Measurements from ENCODE around the gene SLC34A3.

Gene SLC34A3

DNA sequence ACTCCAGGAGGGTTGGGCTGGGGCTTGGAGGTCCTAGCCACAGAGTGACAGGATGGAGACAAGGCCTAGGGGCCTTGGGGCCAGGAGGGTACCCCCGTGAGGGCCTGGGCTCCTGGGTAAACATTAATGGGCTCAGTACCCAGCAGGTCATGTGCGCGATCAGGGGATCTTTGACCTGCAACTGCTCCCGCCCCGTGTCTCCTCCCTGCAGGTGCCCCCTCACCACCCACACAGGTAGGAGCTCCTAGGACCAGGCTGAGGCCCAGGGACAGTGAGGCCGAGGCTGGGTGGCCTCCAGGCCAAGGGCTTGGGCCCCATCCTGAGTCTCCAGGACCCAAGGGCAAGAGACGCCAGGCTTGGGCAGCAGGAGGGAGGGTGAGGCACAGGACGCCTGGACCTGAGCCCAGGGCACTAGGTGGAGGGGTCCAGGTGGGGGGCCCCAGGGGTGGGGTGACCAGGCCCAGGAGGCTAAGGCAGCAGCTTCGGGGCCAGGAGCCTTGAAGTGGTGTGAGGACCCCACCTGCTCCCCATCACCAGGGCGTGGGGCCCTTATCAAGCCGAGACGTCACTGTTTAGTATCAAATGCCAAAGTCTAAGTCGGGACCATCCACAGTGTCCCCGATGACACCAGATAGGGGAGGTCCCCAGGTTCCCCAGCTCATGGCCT is at the start of gene SLC34A3:
Gene SLC34A3 (plus strand): TSS at position 197 of the 667 bp plus-strand sequence. CDS start 802 bp downstream, outside the sequence.
- H3K9me3 ChIP-seq (ENCODE audit: severe bottlenecking) = no peaks in the 10 kb centered on the region
- H3K36me3 ChIP-seq (ENCODE audit: low read depth) = no peaks in the 10 kb centered on the region
- TF ChIP-seq, protein P1, sequence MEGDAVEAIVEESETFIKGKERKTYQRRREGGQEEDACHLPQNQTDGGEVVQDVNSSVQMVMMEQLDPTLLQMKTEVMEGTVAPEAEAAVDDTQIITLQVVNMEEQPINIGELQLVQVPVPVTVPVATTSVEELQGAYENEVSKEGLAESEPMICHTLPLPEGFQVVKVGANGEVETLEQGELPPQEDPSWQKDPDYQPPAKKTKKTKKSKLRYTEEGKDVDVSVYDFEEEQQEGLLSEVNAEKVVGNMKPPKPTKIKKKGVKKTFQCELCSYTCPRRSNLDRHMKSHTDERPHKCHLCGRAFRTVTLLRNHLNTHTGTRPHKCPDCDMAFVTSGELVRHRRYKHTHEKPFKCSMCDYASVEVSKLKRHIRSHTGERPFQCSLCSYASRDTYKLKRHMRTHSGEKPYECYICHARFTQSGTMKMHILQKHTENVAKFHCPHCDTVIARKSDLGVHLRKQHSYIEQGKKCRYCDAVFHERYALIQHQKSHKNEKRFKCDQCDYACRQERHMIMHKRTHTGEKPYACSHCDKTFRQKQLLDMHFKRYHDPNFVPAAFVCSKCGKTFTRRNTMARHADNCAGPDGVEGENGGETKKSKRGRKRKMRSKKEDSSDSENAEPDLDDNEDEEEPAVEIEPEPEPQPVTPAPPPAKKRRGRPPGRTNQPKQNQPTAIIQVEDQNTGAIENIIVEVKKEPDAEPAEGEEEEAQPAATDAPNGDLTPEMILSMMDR (IDR thresholded peaks at IDR 0.05; ENCODE audit: poor library complexity, severe bottlenecking) = no peak
- H3K27me3 ChIP-seq (ENCODE audit: insufficient read depth, poor library complexity, severe bottlenecking) = peaks cover 4% of the 10 kb centered on the region
- DNase-seq (ENCODE audit: low spot score) (no peak), ATAC-seq (ENCODE audit: low read depth) (no peak)
- H3K4me3 ChIP-seq (ENCODE audit: severe bottlenecking) = no peak within 1 kb of the TSS
- H3K4me1 ChIP-seq (ENCODE audit: insufficient read depth, poor library complexity, severe bottlenecking) = peaks cover 16% of the 10 kb centered on the region
- H3K27ac ChIP-seq (ENCODE audit: poor library complexity, severe bottlenecking) = no peak within 1 kb of the TSS

DNA sequence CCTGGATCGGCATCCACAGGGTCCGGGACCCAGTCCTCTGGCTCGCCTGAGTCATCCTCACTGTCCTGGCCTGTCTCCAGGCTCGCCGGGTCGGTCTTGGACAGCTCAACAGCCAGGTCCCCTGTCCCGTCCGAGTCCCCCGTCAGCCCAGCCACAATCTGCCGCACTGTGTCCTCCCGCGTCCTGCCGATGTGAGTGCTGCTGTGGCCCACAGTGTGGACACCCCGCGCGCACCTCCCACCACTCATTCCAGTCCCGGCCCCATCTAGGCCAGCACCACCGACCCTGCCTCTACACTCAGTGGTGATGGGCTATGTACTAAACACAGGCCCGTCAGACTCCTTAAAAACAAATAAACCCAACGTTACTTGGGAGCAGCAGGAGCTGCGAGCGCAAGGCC is 49.0 kb upstream of the SLC34A3 start:
- Histone ChIP-seq H3K36me3 (ENCODE audit: low read depth) (peaks cover 24% of the 10 kb centered on the region), H3K9me3 (ENCODE audit: severe bottlenecking) (no peaks in the 10 kb centered on the region), H3K4me3 (ENCODE audit: severe bottlenecking) (no peak overlapping the region), H3K4me1 (ENCODE audit: insufficient read depth, poor library complexity, severe bottlenecking) (no peaks in the 10 kb centered on the region), H3K27ac (ENCODE audit: poor library complexity, severe bottlenecking) (no peak overlapping the region), H3K27me3 (ENCODE audit: insufficient read depth, poor library complexity, severe bottlenecking) (no peaks in the 10 kb centered on the region)
- TF ChIP-seq, protein P1 (IDR thresholded peaks at IDR 0.05; ENCODE audit: poor library complexity, severe bottlenecking) = no peak
- no peak for DNase-seq (ENCODE audit: low spot score)
- no peak for ATAC-seq (ENCODE audit: low read depth)

DNA sequence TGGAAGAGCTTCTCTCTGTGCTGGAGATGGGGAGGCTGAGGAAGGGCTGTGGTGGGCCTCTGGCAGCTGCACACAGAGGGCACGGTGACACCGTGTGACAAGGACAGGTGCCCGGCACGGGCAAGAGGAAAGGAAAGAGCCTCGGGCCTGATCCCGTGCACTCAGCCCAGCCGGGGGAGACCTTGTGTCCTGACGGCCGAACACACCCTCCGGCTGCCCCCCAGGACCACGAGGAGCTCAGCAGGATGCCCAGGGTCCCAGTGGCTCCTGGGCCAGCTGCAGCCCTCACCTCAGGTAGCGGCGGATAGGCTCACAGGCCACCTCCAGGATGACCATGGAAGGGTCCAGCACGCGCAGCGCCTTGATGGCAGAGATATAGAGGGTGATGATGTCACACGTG is 47.9 kb upstream of the SLC34A3 start:
- Histone ChIP-seq H3K27me3 (ENCODE audit: insufficient read depth, poor library complexity, severe bottlenecking) (no peaks in the 10 kb centered on the region), H3K27ac (ENCODE audit: poor library complexity, severe bottlenecking) (no peak overlapping the region), H3K4me1 (ENCODE audit: insufficient read depth, poor library complexity, severe bottlenecking) (peaks cover 5% of the 10 kb centered on the region), H3K36me3 (ENCODE audit: low read depth) (peaks cover 33% of the 10 kb centered on the region), H3K9me3 (ENCODE audit: severe bottlenecking) (no peaks in the 10 kb centered on the region), H3K4me3 (ENCODE audit: severe bottlenecking) (no peak overlapping the region)
- DNase-seq (ENCODE audit: low spot score) (no peak), ATAC-seq (ENCODE audit: low read depth) (no peak)
- TF ChIP-seq, protein P1 (IDR thresholded peaks at IDR 0.05; ENCODE audit: poor library complexity, severe bottlenecking) = no peak

DNA sequence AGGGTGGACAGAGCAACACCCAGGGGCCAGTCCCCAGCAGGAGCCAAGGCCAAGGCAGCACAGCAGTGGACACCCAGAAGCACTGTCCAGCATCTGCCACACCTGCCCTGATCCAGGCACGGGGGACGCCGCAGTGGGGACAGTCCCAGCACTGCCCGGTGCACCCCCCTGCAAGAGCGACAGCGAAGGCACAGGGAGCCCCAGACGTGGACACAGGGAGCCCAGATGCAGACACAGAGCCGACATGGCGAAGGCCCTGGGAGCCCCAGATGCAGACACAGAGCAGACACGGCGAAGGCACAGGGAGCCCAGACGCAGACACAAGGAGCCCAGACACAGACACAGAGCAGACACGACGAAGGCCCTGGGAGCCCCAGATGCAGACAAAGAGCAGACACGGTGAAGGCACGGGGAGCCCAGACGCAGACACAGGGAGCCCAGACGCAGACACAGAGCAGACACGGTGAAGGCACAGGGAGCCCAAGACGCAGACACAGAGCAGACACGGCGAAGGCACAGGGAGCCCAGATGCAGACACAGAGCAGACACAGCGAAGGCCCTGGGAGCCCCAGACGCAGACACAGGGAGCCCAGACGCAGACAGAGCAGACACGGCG is 46.6 kb upstream of the SLC34A3 start:
- H3K9me3 ChIP-seq (ENCODE audit: severe bottlenecking) = no peaks in the 10 kb centered on the region
- DNase-seq (ENCODE audit: low spot score) = no peak
- no peak overlapping the region for H3K27ac ChIP-seq (ENCODE audit: poor library complexity, severe bottlenecking)
- H3K4me3 ChIP-seq (ENCODE audit: severe bottlenecking) = no peak overlapping the region
- H3K27me3 ChIP-seq (ENCODE audit: insufficient read depth, poor library complexity, severe bottlenecking) = no peaks in the 10 kb centered on the region
- H3K36me3 ChIP-seq (ENCODE audit: low read depth) = peaks cover 33% of the 10 kb centered on the region
- peaks cover 5% of the 10 kb centered on the region for H3K4me1 ChIP-seq (ENCODE audit: insufficient read depth, poor library complexity, severe bottlenecking)
- TF ChIP-seq, protein P1 (IDR thresholded peaks at IDR 0.05; ENCODE audit: poor library complexity, severe bottlenecking) = no peak
- no peak for ATAC-seq (ENCODE audit: low read depth)

Measured in RWPE2 (cell line).